Hematopoietic multipotent progenitor cell treated with erythropoietin and hydrocortisone succinate and interleukin-3 and kit ligand, for 17 days (in vitro differentiated cells): ENCODE measurements around the gene AP1S1.

Experiments
- DNase-seq: peaks from one replicate; pipeline ENCODE4 v3.0.0-alpha.2; 2015; ENCODE audit warnings: low spot score

The AP1S1 gene

DNA sequence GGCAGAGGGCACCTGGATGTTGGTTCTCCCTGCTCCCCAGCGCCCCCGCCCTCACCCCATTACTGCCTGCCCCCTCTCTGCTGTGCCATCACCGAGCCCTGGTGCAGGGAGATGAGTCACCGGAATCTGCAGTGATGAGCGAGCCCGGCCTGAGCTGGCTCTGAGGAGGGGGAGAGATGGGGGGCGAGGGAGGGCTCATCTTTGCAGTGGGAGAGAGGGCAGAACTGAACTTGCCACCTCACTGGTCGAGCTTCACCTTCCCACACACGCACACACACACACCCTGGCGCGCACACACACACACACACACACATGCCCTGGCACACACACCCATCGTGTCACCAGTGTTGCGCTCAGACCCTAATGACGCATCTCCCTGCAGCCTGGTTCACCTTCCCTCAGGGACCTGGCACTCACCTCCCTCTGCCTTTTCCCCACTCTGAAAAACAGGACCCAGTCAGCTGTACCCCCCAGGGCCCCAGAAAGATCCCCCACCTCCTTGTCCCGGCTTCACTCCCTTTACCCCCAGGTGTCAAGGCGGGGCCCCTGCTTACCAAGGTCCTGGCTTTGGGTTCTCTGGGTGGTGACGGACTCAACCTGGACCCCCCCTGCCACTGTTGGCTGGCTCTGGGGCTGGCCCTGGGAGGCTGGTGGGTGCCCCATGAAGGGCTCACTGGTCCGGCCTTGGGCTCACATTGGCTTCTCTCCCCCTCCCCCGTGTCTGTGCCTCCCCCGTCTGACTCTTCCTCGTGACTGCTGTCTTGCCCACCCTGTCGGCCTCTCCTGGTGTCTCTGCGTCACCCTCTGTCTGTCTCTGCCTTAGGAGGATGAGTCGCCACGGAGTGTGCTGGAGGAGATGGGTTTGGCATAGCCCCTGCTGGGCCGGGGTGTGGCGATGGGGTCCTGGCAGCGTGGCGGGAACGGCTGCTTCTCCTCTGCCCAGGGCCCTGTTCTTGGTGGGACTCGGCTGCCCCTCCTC, 5.7 kb downstream of the AP1S1 start:
- no peak for DNase-seq

DNA sequence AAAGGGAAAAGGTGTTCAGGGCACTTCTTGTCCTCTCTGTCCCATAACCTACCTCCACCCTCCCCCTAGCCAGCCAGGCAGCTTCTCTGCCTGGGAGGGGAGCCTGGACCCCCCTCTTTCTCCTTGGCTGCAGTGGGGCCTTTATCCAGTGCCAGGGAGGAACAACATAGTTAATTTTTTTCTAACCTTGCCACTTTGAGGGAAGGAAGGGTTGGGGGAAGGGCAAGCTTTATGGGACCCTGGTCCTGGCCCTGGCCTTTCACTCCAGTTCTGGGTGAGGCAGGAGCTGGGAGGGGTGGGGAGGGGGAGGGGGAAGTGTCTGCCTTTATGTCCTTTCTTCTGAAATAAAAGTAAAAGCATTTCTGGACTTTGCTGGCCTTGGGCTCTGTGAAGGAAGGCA, 6.6 kb downstream of the AP1S1 start:
- no peak for DNase-seq

DNA sequence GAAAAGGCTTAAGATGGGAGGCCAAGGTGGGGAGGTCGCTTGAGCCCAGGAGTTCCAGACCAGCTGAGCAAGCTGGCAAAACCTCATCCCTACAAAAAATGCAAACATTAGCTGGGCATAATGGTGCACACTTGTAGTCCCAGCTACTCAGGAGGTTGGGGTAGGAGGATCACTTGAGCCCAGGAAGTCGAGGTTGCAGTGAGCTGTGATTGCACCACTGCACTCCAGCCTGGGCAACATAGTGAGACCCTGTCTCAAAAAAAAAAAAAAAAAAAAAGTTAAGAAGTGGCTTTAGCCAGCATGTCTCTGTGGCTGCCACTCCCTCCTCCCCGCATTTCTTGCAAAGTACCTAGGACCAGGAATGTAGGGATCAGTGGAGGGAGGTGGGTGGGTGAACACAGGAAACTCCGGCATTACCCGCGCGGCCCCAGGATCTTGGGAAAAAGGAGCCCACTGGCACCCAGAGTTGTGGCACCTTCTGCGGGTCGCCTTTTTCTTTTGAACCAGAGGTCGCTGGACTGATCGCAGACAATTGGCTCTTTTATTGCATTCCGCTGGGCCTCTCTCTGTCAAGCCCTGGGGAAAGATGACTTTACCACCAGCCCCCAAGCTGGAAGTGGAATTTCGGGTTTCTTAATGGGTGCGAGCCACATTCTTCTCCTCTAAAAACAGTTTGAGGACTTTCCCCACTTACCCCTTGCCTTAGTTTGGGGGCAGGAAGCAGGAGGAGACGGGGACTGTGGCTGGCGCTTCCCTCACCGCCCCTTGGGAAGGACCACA, 7.6 kb downstream of the AP1S1 start:
- DNase-seq = no peak

DNA sequence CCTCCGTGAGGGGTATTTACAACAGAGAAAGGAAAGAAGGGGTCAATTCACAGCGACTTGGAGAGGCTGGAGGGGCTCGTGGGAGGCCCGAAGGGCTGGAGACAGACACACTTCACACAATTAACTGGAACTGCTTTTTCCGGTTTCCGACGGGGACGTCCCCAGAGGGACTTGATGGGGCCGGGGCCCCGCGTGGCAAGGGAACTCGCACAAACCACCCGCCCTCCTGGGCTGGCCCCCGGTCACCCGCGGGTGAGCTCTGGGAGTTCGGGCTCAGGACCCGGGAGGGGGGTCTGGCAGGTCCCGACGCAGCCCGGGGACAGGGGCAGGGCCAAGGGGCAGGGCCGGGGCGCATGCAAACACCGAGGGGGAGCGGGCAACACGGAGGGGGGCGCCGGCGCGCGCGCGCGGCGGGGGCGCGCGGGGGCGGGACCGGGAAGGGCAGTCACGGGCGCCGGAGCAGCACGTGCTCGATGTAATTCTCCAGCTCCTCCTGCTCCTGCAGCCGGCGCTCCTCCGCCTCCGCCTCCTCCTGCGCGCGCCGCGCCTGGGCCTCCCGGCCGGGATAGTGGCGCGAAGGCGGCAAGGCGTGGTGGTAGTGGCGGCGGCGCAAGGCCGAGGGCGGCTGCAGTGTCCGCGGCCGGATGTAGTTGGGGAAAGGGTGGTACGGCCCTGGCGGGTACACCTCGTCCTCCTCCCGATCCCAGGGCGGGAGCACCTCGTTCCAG, 8.4 kb downstream of the AP1S1 start:
- no peak for DNase-seq

DNA sequence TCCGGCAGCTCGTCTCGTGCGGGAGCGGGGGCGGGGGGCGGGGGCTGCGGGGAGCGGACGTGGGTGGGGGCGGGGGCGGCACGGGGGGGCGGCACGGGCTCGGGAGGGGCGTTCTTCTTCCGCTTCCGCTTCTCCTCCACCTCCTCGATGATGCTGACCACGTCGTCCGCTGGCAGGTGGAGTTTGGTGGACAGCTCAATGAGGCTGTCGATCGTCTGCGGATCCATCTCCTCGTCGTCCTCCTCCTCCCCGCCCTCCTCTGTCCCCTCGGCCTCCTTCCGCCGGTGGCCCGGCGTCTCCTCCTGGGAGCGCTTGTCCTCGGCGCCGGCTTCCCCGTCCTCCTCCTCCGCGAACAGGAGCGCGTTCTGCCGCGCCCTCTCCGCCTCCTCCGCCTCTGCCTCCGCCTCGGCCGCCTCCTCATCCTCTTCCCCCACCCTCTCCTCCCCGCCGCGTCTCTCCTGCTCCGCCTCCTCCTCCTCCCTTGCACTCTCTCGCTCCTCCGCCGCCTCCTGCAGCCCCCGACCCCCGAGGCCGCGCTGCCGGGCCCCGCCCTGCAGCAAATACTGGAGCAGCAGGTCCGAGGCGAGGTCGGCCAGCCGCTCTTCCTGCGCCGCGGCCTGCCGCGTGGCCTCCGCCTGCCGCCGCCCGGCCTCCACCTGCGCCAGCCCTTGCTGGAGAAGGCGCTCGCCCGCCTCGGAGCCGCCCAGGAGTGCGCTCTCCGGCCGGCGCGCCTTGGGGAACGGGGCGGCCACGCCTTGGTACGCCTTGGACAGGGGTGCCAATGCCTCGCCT, 9.2 kb downstream of the AP1S1 start:
- no peak for DNase-seq

DNA sequence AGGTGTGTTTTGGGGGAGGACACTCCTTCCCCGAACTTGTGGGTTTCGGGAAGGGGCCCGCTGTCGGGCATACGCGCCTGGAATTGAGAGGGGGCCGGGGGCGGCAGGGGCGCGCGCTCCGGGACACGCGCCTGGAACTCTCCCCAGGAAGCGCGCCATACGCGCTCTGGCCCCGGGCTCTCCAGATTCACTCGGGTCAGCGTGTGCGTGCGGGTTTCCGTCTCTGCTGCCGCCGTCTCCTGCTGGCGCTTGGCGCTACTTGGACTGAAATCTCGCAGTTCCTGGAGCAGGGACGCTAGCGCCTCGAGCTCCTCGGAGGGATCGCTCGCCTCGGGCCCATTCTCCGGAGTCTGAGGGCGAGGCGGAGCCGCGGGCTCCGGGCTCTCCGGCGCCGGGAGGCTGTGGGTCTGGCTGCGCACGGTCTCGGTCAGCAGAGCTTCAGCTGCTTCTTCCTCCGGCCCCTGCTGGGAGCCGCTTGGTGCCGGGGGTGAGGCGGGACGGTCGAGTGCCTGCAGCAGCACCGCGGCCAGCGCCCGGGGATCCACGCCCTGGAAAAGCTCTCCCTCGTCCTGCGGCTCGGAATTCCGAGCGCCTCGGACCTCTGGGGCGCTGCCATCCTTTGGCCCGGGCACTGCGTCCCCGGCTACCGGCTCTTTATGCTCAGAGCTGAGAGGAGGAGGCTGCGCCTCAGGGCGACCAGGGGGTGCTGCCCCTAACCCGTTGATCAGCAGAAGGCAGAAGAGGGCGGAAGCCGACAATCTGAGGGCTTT, 10.0 kb downstream of the AP1S1 start:
- no peak for DNase-seq

DNA sequence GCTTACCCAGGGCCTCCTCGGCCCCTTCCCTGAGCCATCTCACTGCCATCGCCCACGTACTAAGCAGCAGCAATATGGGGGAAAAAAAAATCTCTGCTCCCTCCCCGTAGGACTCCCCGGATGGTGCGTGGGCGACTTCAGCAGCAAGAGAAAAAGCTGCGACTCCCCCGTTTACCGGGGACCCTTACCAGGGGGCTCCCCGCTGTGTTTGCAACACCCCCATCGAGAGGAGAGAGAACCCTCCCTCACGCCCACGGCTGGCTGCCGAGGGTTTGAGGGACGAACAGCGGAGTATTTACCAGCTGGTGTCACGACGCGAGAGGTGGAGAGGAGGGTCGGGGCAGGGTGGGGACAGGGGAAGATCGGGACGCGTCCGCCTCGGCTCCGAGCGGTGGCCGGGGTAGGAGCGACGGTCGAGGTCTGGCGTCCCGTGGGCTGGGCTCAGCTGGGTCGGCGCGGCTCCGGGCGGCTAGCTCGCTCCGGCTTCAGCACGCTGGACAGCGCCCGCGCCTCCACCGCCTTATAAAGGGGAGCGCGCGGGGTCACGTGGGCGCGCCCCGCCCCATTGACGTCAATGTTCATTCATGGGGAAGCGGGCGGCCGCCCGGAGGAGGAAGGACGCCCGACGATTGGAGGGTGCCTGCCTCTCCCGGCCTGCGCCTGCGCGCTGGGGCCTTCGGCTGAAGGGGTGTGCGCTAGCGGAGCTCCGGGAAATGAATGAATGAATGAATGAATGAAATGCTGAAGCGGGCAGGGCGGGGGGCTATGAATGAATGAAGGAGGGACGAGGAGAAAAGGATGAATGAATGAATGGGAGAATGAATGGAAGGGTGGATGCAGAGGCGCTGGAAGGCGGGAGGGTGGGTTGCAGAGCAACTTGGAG, 11.0 kb downstream of the AP1S1 start, which contains the start of gene VGF:
Gene VGF, minus strand, starts transcription at position 495 of the 883 bp plus-strand sequence. CDS start 726 bp downstream, outside the sequence.
- DNase-seq = peak; percentile 86

DNA sequence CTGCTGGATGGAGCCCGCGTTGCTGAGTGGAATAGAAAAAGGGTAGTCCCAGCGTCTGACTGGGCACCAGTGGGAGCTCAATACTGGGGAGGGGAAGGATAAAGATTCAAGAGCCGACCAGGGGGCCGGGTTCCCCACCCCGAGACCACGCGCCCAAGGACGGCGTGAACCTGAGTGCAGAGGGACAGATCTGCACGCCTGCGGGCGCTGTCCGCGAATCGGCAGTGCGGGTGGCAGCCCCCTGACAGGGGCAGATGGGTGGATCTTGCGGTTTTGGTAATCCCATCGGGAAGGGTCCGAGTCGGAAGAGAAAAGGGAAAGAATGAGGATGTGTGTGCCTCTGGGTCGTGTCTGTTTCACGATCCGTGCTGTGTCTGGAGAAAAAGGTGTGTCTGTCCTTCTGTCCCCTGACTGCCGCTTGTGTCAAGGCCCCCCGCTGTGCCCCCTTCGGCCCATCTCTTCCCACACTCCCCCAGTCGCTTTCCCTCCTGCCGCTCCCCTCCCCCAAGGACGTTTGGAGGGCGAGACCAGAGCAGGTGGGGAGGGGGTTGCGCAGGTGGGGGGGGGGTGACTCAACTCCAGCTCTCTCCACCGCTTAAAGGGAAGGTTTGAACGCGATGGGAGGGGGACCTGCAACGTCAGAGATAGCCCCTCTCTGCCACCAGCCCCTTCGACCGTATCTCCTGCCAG, 11.8 kb downstream of the AP1S1 start:
- no peak for DNase-seq

DNA sequence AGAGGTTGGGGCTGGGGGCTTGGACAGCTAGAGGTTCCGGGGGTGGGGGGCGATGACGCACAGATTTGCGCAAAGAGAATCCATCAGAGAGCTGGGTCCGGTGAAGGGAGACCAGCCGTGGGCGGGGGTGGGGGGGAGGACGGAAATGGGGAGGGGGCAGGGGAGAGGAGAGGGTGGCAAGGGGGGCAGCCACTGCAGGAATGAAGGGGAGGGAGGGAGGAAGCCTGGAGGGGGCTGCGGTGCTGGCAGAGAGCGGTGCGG, 12.3 kb downstream of the AP1S1 start:
- DNase-seq = no peak

DNA sequence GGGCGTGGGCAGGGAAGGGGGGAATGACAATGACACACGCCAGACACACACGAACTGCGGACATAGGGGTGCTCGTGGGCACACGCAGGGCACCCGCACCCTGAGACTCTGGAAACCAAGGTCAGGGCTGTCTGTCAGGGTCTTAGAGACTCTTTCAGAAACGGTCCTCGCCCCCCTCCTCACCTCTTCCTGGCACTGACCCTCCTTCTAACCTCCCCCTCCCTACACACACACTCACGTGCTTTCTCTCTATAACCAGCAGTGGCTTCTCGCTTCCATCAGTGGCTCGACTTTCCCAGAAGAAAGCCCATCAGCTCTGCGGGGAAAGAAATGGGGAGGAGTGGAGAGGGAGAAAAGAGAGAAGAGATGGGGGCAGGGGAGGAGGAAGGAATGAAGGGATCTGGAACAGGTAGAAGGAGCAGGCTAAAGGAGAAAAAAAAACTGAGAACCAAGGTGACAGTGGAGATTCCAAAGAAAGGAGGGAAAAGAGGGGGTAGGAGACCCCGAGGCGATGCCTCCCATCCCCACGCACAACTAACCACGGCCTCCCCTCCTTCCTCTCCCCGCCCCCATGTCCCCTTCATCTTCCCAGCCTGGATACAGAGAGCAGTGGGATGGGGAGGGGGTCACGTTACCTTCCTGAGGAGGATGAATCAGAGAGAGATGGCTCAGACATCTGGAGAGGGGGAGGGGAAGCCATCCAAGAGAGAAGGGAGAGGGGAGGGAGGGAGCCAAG, 12.8 kb downstream of the AP1S1 start:
- DNase-seq = no peak

DNA sequence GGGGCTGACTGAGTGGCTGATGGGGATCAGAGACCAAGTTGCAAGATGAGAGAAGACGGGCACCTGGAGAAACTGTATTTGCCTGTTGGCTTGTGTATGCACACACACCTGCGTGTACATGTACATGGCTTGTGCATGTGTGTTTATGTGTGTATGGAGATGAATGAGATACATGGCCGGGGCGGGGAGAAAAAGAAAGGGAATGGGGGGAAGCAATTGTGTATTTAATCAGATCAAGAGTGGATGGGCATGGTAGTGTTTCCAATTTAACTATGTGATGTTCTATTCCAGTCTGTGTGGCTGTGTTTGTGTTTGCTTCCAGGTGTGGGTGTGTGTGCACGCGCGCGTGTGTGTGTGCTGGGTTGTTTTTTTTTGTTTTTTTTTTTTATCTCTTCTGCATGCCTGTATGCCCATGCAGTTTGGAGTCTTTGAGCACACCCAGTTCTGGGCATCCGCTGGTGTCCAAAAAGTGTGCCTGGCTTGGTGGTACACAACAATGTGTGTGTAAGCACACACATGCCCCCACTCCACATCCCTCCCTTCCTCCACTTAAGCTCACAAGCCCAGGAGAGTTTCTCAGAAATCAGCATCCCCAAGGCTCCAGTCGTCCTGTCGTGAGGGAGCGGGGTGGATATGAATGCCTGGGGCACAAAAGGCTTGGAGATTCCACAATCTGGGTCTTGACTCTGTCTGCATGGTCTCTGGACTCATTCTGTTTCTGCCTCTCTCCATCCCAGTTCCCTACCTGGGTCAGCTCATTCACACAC, 13.6 kb downstream of the AP1S1 start:
- no peak for DNase-seq

DNA sequence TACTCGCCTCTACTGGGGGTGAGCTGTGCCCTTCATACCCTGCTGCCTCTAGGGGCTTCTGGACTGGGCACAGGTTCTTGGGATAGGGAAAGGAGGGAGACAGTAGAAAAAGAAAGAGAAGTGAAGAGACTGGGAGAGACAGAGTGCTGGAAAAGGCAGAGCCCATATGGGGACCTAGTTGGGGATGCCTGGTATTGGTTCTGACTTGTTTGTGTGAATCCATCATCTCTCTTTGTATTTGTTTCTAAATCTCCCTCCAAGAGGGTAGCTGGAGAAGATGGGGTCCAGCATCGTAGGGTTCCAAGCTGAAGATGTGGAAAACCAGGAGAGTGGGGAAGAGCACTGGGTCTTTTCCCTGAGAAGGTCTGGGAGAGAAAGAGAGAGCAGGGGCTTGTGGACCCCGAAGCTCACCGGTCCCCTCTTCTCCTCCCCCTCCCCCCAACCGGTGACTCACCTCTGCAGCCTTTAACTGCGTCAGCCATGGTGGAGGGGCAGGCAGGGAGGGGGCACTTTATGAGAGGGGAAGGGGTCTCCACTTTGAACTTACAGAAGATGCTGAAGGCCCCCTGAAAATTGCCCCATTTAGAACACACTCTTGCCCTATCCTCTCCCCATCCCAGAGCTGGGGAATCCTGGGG, 14.3 kb downstream of the AP1S1 start:
- no peak for DNase-seq

DNA sequence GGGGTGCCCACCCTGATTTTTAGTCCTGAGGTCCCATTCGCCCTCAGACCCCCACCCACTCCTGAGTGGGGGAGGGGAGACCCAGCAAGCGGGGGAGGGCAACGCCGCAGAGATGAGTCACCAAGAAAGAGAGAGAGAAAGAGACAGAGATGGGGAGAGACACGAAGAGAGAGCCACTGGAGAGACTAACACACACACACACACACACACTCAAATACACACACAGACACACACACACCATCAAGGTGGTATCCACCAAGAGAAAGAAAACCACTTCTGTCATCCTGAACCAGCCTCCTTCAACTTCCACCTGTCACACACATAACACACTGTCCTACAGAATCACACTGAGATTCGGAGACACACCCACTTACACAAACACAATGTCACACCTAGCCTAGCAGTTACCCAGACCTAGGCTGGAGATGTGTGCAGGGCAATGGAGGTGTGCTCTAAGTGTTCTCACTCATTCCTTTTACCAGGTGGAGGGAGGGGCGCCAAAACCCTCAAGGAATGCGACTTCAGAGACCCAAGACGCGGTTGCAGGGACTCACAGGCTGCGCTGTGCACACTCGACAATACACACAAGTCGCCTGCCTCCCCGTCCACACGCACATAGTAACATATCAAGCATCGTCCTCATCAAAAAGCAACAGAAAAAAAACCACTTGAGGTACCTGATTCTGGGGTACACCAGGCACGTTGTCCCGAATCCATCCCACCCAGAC, 15.0 kb downstream of the AP1S1 start:
- DNase-seq = no peak

DNA sequence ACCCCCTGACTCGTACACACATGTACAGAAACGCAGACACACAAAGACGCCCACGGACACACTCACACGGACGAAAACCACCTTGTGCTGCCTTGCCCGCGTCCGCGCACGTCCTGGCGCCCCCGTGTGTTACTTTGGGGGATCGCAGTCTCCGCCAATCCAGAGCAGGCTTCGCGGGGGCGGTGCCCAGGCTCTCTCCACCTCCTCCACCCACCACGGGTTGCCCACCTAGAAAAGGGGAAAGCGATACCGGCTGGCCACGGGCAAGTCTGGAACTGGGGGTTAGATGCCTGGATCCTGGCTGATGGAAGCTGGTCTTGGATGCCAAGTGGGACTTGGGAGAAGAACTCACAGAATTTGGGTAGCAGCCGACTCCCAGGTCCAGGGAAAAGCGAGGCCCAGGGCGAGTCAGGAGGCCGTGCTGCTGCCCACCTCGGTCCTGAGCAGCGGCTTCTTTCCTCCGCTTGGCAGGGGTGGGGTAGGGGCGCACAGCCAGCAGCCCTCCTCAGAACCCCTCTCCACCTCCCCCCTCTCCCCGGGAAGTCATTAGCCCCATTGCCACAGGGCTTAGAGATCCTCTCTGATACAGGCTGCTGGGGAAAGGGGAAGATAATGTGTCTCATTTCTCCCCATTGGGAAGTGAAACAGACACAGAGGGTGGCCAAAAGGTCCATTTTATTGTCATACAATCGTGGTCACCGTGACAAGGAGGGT, 15.7 kb downstream of the AP1S1 start:
- peak; percentile 66 for DNase-seq

DNA sequence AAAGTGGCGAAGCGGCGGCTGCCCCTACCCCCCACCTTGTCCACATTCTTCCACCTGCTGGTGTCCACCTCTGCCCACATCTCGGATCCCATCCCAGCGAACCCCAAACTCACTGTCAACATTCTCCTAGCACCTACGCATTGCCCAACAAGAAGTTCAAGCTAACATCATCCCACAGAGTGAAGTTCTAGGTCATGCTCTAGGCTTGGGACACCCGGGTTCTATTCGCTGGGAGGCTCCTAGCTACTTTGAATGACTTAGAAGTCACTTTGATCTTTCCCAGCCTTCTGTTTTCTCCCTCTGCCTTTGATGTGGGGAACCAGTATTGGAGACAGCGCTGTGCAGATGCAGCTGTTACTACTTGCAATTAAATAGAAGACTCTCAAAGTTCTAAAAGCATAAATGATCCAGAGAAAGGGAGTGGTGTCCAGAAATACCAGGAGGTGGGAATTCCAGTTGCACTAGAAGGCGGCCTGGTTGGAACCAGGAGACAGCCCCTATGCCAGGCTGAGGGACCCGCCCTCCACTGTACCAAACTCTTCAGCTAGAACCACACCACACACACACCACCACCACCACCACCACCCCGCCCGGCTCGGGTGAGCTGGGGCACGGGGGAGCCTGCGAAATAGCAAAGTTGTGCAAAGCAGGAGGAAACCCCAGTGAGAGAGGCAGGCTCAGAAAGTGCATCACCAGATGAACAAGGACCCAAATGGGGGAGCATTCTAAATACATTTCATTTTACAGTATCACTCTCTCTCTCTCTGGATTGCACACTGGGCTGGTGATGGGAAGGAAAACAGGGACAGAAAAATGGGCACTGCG, 16.6 kb downstream of the AP1S1 start:
- no peak for DNase-seq
